IMR-90 (cell line): ENCODE measurements around the gene SFTPB. TPM values are rescaled to one million over a fixed set of nuclear protein-coding genes. Genes with fewer than 3 reads are reported as not detected.

Source experiments
- ATAC-seq: fragments of 200-7000 bp; cut with Tn5 transposase; 2 replicates; pipeline ENCODE4 v1.9.1; 2020; ENCODE audit warnings: low read depth, mild to moderate bottlenecking, moderate library complexity
- BruUV-seq: library from RNA; stranded (reverse); fragments of 400-500 nt; replicated peaks from 2 replicates; lab custom pipeline; 2021; lab: Mats Ljungman, UMichigan
- CTCF ChIA-PET: fragments of 300-600 bp; formaldehyde crosslinking; extraction: SDS; loops from one replicate; lab custom pipeline; 2021; ENCODE audit warnings: antibody characterized with exemption; lab: Yijun Ruan, JAX
- POLR2A ChIA-PET: fragments of 300-600 bp; sonication (Branson Sonifier 250); formaldehyde crosslinking; loops from one replicate; lab custom pipeline; 2022; ENCODE audit warnings: antibody characterized with exemption; ENCODE audit not compliant: unreplicated experiment; lab: Charles Lee
- DNase-seq: peaks from one replicate; pipeline ENCODE4 v3.0.0; 2013
- H2AFZ ChIP-seq: replicated peaks from 2 replicates; pipeline ENCODE3; 2013; ENCODE audit warnings: low read length, mild to moderate bottlenecking; ENCODE audit not compliant: poor library complexity
- H2AK5ac ChIP-seq: 2 replicates; pipeline ENCODE4 v1.6.1; 2013; ENCODE audit warnings: low read depth, low read length, inconsistent platforms
- H2AK9ac ChIP-seq: replicated peaks from 2 replicates; pipeline ENCODE3; 2013; ENCODE audit warnings: mild to moderate bottlenecking, low read depth, low read length, moderate library complexity; ENCODE audit not compliant: poor library complexity
- H2BK120ac ChIP-seq: 2 replicates; pipeline ENCODE4 v1.6.1; 2013; ENCODE audit warnings: low read depth, low read length, inconsistent platforms
- H2BK15ac ChIP-seq: 3 replicates; pipeline ENCODE4 v1.6.1; 2013; ENCODE audit warnings: low read depth, low read length, inconsistent platforms
- H2BK20ac ChIP-seq: 2 replicates; pipeline ENCODE4 v1.6.1; 2013; ENCODE audit warnings: low read depth, mild to moderate bottlenecking, inconsistent platforms, low read length, moderate library complexity
- H2BK5ac ChIP-seq: 2 replicates; pipeline ENCODE4 v1.6.1; 2013; ENCODE audit warnings: mild to moderate bottlenecking, low read depth, low read length, inconsistent platforms; ENCODE audit not compliant: poor library complexity, severe bottlenecking
- H3K14ac ChIP-seq: replicated peaks from 2 replicates; pipeline ENCODE4 v1.6.1; 2013; ENCODE audit warnings: low read depth, low read length, inconsistent platforms
- H3K18ac ChIP-seq: 2 replicates; pipeline ENCODE4 v1.6.1; 2013; ENCODE audit warnings: low read depth, low read length, control low read depth
- H3K23ac ChIP-seq: 2 replicates; pipeline ENCODE4 v1.6.1; 2013; ENCODE audit warnings: low read depth, low read length, inconsistent platforms
- H3K27ac ChIP-seq: 2 replicates; pipeline ENCODE4 v1.5.1; 2013; ENCODE audit warnings: mild to moderate bottlenecking, control low read depth, low read length; ENCODE audit not compliant: insufficient read depth
- H3K27me3 ChIP-seq: 2 replicates; pipeline ENCODE4 v1.6.1; 2013; ENCODE audit warnings: low read length; ENCODE audit not compliant: control insufficient read depth, insufficient read depth
- H3K36me3 ChIP-seq: 2 replicates; pipeline ENCODE4 v1.6.1; 2013; ENCODE audit warnings: low read length, mixed read lengths; ENCODE audit not compliant: control insufficient read depth, insufficient read depth
- H3K4ac ChIP-seq: 2 replicates; pipeline ENCODE4 v1.6.1; 2013; ENCODE audit warnings: low read depth, low read length, inconsistent platforms
- H3K4me1 ChIP-seq: 2 replicates; pipeline ENCODE4 v1.6.1; 2013; ENCODE audit warnings: low read length, mixed read lengths; ENCODE audit not compliant: control insufficient read depth, insufficient read depth
- H3K4me2 ChIP-seq: 2 replicates; pipeline ENCODE4 v1.6.1; 2013; ENCODE audit warnings: low read depth, mild to moderate bottlenecking, control low read depth, low read length, moderate library complexity
- H3K4me3 ChIP-seq: 2 replicates; pipeline ENCODE4 v1.5.1; 2013; ENCODE audit warnings: low read depth, mild to moderate bottlenecking, control low read depth, low read length, moderate library complexity; ENCODE audit not compliant: insufficient read depth
- H3K56ac ChIP-seq: 2 replicates; pipeline ENCODE4 v1.6.1; 2013; ENCODE audit warnings: low read length, inconsistent platforms; ENCODE audit not compliant: insufficient read depth; ENCODE audit errors: extremely low read depth
- H3K79me1 ChIP-seq, 2 experiments: 2 replicates each; pipeline ENCODE4 v1.6.1; 2013; ENCODE audit warnings: low read length in 2 of 2, inconsistent platforms in 1 of 2, low read depth in 1 of 2
- H3K9ac ChIP-seq: 2 replicates; pipeline ENCODE4 v1.6.1; 2013; ENCODE audit warnings: low read depth, low read length, control low read depth
- H3K9me1 ChIP-seq: 2 replicates; pipeline ENCODE4 v1.6.1; 2013; ENCODE audit warnings: low read length, inconsistent platforms; ENCODE audit not compliant: insufficient read depth
- H3K9me3 ChIP-seq: 2 replicates; pipeline ENCODE4 v1.6.1; 2013; ENCODE audit warnings: low read length; ENCODE audit not compliant: control insufficient read depth, insufficient read depth
- H4K20me1 ChIP-seq: 2 replicates; pipeline ENCODE4 v1.6.1; 2013; ENCODE audit warnings: low read length, inconsistent platforms; ENCODE audit not compliant: insufficient read depth
- H4K5ac ChIP-seq: 2 replicates; pipeline ENCODE4 v1.6.1; 2013; ENCODE audit warnings: mild to moderate bottlenecking, low read depth, low read length, control low read depth
- H4K8ac ChIP-seq, 2 experiments: 2 replicates each; pipeline ENCODE4 v1.6.1; 2013; ENCODE audit warnings: low read depth in 2 of 2, low read length in 2 of 2, control low read depth in 1 of 2, inconsistent platforms in 1 of 2
- H4K91ac ChIP-seq: 2 replicates; pipeline ENCODE4 v1.6.1; 2013; ENCODE audit warnings: low read depth, low read length, inconsistent platforms; ENCODE audit not compliant: insufficient read depth
- BHLHE40 ChIP-seq: fragments of 150-350 bp; IDR thresholded peaks from 2 replicates; pipeline ENCODE4 v1.6.1; 2016; ENCODE audit warnings: mild to moderate bottlenecking, low read depth, low read length
- CEBPB ChIP-seq: IDR thresholded peaks from 2 replicates; pipeline ENCODE4 v1.6.1; 2012; ENCODE audit warnings: low read depth, low read length, improper control_type of control experiment
- CHD1 ChIP-seq: IDR thresholded peaks from 2 replicates; pipeline ENCODE4 v1.6.1; 2012; ENCODE audit warnings: low read depth, low read length, improper control_type of control experiment
- FOS ChIP-seq: fragments of 150-350 bp; IDR thresholded peaks from 2 replicates; pipeline ENCODE4 v1.6.1; 2016; ENCODE audit warnings: low read depth, low read length
- MAFK ChIP-seq: IDR thresholded peaks from 2 replicates; pipeline ENCODE4 v1.6.1; 2012; ENCODE audit warnings: low read depth, low read length, improper control_type of control experiment
- MAZ ChIP-seq: IDR thresholded peaks from 2 replicates; pipeline ENCODE4 v1.6.1; 2012; ENCODE audit warnings: low read depth, mild to moderate bottlenecking, low read length, improper control_type of control experiment, moderate library complexity, borderline replicate concordance
- MXI1 ChIP-seq: IDR thresholded peaks from 2 replicates; pipeline ENCODE4 v1.6.1; 2012; ENCODE audit warnings: low read depth, mild to moderate bottlenecking, low read length, moderate library complexity, borderline replicate concordance
- NFE2L2 ChIP-seq: fragments of 150-350 bp; IDR thresholded peaks from 2 replicates; pipeline ENCODE4 v1.6.1; 2016; ENCODE audit warnings: low read depth, mild to moderate bottlenecking, low read length
- POLR2A ChIP-seq: IDR thresholded peaks from 2 replicates; pipeline ENCODE4 v1.6.1; 2012; ENCODE audit warnings: mild to moderate bottlenecking, low read depth, low read length
- RAD21 ChIP-seq: IDR thresholded peaks from 2 replicates; pipeline ENCODE4 v1.6.1; 2012; ENCODE audit warnings: low read length, improper control_type of control experiment
- RCOR1 ChIP-seq: IDR thresholded peaks from 2 replicates; pipeline ENCODE4 v1.6.1; 2012; ENCODE audit warnings: mild to moderate bottlenecking, low read length, improper control_type of control experiment; ENCODE audit not compliant: insufficient replicate concordance
- RFX5 ChIP-seq: IDR thresholded peaks from 2 replicates; pipeline ENCODE4 v1.8.0; 2012; ENCODE audit warnings: low read depth, mild to moderate bottlenecking, low read length, moderate library complexity
- WGBS, 2 experiments: methylation state at CpG; one replicate each; pipeline versions ENCODE4 v1.1.5 to v1.1.7; 2013; ENCODE audit warnings: missing lambda C conversion rate in 2 of 2; ENCODE audit not compliant: insufficient read length in 1 of 2; ENCODE audit errors: extremely low coverage in 2 of 2; 5-methylcytosine and 5-hydroxymethylcytosine counted together
- dilution Hi-C: fragments of 300-500 bp; cut with HindIII; formaldehyde crosslinking; loops from one replicate; pipeline ENCODE4 v1.14.3; 2018; ENCODE audit warnings: low sequenced_read_pairs; ENCODE audit not compliant: unreplicated experiment
- in situ Hi-C: fragments of 300-500 bp; cut with MboI; formaldehyde crosslinking; loops from 3 replicates; pipeline ENCODE4 v1.14.3; 2019; ENCODE audit warnings: low sequenced_read_pairs, inconsistent platforms, mixed read lengths
- intact Hi-C: fragments of 100-400 bp; cut with micrococcal nuclease; formaldehyde crosslinking; loops from 2 replicates; pipeline ENCODE4 v1.10.0; 2022
- polyA plus RNA-seq, 3 experiments: library from polyadenylated mRNA; depleted of rRNA; stranded (reverse); fragments of >200 nt; gene quantifications; 2 replicates each; pipeline ENCODE4 v1.2.3, GENCODE V29; 2012; ENCODE audit warnings: low replicate concordance in 1 of 3
- total RNA-seq: library from RNA; depleted of rRNA; stranded (reverse); fragments of >200 nt; gene quantifications from 2 replicates; pipeline ENCODE4 v1.2.3, GENCODE V29; 2012
- TF ChIP-seq, protein P1 (sequence below): fragments of 150-350 bp; IDR thresholded peaks from 2 replicates; pipeline ENCODE4 v1.6.1; 2017; ENCODE audit warnings: mild to moderate bottlenecking, antibody characterized with exemption, low read length, low read depth
- TF ChIP-seq, protein P2 (sequence below): fragments of 150-350 bp; IDR thresholded peaks from 2 replicates; pipeline ENCODE4 v1.6.1; 2016; ENCODE audit warnings: low read depth, mild to moderate bottlenecking, low read length, moderate library complexity, borderline replicate concordance
- TF ChIP-seq, protein P3 (sequence below): conservative IDR thresholded peaks from 2 replicates; pipeline ENCODE4 v1.5.1; 2012; ENCODE audit warnings: mild to moderate bottlenecking, low read depth, low read length, improper control_type of control experiment

Gene SFTPB
- total and polyA plus RNA-seq, 2 of the 4 experiments (the other 2 are of a cell fraction), result not detected

DNA sequence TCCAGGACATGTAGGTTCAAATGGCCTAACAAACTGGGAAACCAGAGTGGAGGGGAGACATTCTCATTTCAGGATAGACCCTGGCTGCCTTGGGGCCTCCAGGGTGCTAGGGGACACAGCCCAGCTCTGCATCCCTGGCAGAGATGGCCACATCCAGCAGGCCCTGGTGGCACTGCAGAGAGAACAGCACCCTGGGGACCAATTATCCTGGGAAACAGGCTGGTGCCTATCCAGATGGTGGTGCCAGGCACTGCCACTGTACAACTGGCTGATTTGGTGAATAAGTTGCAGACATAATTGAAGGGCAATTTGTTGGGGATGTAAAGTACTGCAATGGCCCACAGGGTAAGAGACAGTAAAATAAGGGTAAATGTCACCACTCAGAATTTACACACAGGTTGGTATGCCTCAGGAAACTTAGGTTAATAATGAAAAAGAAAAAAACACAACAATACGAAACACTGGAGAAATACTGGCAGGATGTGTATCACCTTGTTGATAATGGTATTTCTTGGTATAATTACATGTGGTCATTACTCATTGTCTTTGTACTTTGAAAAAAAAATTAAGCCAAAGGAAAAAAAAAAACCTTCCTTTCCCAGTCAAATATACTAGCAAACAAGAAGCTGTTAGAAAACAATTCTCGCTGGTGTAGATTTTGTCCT, 12.8 kb upstream of the SFTPB start:
- Histone ChIP-seq H4K91ac (no peak overlapping the region), H3K4ac (0 out of 2 replicates have a peak overlapping the region, but pooled peaks have one; percentile 26), H2BK120ac (peak overlapping the region; percentile 56; the same call in 1 of the 2 replicates), H3K27me3 (no peaks in the 10 kb centered on the region), H2AK9ac (no peak overlapping the region), H4K20me1 (no peaks in the 10 kb centered on the region), H2AK5ac (peak overlapping the region; percentile 55; the same call in 1 of the 2 replicates), H3K9me1 (peaks cover 7% of the 10 kb centered on the region), H2BK20ac (no peak overlapping the region), H2BK5ac (no peak overlapping the region), H3K4me2 (no peak overlapping the region), H3K23ac (peak overlapping the region; percentile 10; the same call in 1 of the 2 replicates), H3K56ac (no peak overlapping the region), H3K14ac (no peak overlapping the region), H3K18ac (no peak overlapping the region), H3K36me3 (no peaks in the 10 kb centered on the region), H3K9ac (no peak overlapping the region), H2AFZ (no peak overlapping the region), H4K5ac (no peak overlapping the region), H3K4me3 (no peak overlapping the region), H2BK15ac (no peak overlapping the region), H4K8ac (no peak overlapping the region; a peak in 1 of 4 replicates), H3K27ac (no peak overlapping the region), H3K4me1 (0 out of 2 replicates have a peak, but pooled peaks cover 1% of the 10 kb centered on the region), H3K79me1 (no peaks in the 10 kb centered on the region), H3K9me3 (no peaks in the 10 kb centered on the region)
- in situ Hi-C loops, result no loop called here
- DNase-seq (no peak), ATAC-seq (no peak)
- no TSS peak for BruUV-seq
- POLR2A ChIA-PET, result no interaction called here
- CTCF ChIA-PET, result interaction anchor here (0.6 kb wide), 2 partner anchors 28 to 48 kb away, joined by 3 to 5 read pairs; no protein-coding TSS in a partner anchor
- intact Hi-C loops, result no loop called here
- no CpG with 5 or more reads among the region's 2 CpGs for WGBS, 2 experiments
- dilution Hi-C loops, result no loop called here
- TF ChIP-seq, protein P1, sequence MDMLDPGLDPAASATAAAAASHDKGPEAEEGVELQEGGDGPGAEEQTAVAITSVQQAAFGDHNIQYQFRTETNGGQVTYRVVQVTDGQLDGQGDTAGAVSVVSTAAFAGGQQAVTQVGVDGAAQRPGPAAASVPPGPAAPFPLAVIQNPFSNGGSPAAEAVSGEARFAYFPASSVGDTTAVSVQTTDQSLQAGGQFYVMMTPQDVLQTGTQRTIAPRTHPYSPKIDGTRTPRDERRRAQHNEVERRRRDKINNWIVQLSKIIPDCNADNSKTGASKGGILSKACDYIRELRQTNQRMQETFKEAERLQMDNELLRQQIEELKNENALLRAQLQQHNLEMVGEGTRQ, result no peak
- TF ChIP-seq NFE2L2 (no peak), BHLHE40 (no peak), FOS (no peak), CHD1 (no peak), RCOR1 (no peak), MAFK (no peak), MXI1 (no peak), RAD21 (no peak), POLR2A (no peak), MAZ (no peak), CEBPB (no peak), RFX5 (no peak)
- TF ChIP-seq, protein P2, sequence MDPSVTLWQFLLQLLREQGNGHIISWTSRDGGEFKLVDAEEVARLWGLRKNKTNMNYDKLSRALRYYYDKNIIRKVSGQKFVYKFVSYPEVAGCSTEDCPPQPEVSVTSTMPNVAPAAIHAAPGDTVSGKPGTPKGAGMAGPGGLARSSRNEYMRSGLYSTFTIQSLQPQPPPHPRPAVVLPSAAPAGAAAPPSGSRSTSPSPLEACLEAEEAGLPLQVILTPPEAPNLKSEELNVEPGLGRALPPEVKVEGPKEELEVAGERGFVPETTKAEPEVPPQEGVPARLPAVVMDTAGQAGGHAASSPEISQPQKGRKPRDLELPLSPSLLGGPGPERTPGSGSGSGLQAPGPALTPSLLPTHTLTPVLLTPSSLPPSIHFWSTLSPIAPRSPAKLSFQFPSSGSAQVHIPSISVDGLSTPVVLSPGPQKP, result no peak
- TF ChIP-seq, protein P3, sequence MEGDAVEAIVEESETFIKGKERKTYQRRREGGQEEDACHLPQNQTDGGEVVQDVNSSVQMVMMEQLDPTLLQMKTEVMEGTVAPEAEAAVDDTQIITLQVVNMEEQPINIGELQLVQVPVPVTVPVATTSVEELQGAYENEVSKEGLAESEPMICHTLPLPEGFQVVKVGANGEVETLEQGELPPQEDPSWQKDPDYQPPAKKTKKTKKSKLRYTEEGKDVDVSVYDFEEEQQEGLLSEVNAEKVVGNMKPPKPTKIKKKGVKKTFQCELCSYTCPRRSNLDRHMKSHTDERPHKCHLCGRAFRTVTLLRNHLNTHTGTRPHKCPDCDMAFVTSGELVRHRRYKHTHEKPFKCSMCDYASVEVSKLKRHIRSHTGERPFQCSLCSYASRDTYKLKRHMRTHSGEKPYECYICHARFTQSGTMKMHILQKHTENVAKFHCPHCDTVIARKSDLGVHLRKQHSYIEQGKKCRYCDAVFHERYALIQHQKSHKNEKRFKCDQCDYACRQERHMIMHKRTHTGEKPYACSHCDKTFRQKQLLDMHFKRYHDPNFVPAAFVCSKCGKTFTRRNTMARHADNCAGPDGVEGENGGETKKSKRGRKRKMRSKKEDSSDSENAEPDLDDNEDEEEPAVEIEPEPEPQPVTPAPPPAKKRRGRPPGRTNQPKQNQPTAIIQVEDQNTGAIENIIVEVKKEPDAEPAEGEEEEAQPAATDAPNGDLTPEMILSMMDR, result no peak
